Mucosa of rectum (tissue), 2 donors: ENCODE measurements around the gene SERPINB8.

Experiments used
- H3K27ac ChIP-seq, 2 donors: one replicate each; pipeline ENCODE4 v1.7.0; 2013; ENCODE audit warnings: inconsistent platforms in 2 of 2, low read depth in 2 of 2, low read length in 2 of 2
- H3K27me3 ChIP-seq, 2 donors: one replicate each; pipeline ENCODE4 v1.7.0; 2013; ENCODE audit warnings: low read length in 2 of 2; ENCODE audit not compliant: control insufficient read depth in 2 of 2, insufficient read depth in 2 of 2
- H3K36me3 ChIP-seq, 2 donors: one replicate each; pipeline ENCODE4 v1.7.0; 2013; ENCODE audit warnings: low read length in 2 of 2; ENCODE audit not compliant: control insufficient read depth in 2 of 2, insufficient read depth in 2 of 2
- H3K4me1 ChIP-seq, 2 donors: one replicate each; pipeline ENCODE4 v1.7.0; 2013; ENCODE audit warnings: low read length in 2 of 2, mild to moderate bottlenecking in 1 of 2; ENCODE audit not compliant: control insufficient read depth in 2 of 2, insufficient read depth in 2 of 2
- H3K4me3 ChIP-seq, 2 donors: one replicate each; pipeline ENCODE4 v1.7.0; 2013; ENCODE audit warnings: low read length in 2 of 2
- H3K9ac ChIP-seq, 2 donors: one replicate each; pipeline ENCODE4 v1.7.0; 2013; ENCODE audit warnings: low read length in 2 of 2, low read depth in 1 of 2, mild to moderate bottlenecking in 1 of 2
- H3K9me3 ChIP-seq, 2 donors: one replicate each; pipeline ENCODE4 v1.7.0; 2013; ENCODE audit warnings: low read length in 2 of 2; ENCODE audit not compliant: control insufficient read depth in 2 of 2
- donor health status: healthy.
- donor health status: Normal muscosa, but diverticular disease.

The SERPINB8 gene

GRCh38 chr18:64037812-64038414 lies 68.0 kb downstream of the SERPINB8 start:
- no peaks in the 10 kb centered on the region for H3K9me3 ChIP-seq
- H3K4me1 ChIP-seq = no peaks in the 10 kb centered on the region
- H3K27me3 ChIP-seq = no peaks in the 10 kb centered on the region
- no peak overlapping the region for H3K9ac ChIP-seq
- no peak overlapping the region for H3K27ac ChIP-seq
- H3K4me3 ChIP-seq = no peak overlapping the region
- no peaks in the 10 kb centered on the region for H3K36me3 ChIP-seq
